OCI-LY7 (cell line): Measurements from ENCODE around the gene CD247. TPM values are rescaled to one million over a fixed set of nuclear protein-coding genes. Genes with fewer than 3 reads are reported as not detected.

Source experiments
- BruUV-seq: library from RNA; stranded (reverse); fragments of 400-500 nt; replicated peaks from 2 replicates; lab custom pipeline; 2021; lab: Mats Ljungman, UMichigan
- CTCF ChIA-PET: fragments of 300-600 bp; sonication (Branson Sonifier 250); formaldehyde crosslinking; loops from one replicate; lab custom pipeline; 2022; ENCODE audit warnings: antibody characterized with exemption; ENCODE audit not compliant: unreplicated experiment; lab: Charles Lee
- POLR2A ChIA-PET: fragments of 300-600 bp; sonication (Branson Sonifier 250); formaldehyde crosslinking; loops from one replicate; lab custom pipeline; 2022; ENCODE audit warnings: antibody characterized with exemption; lab: Charles Lee
- DNase-seq: peaks from one replicate; pipeline ENCODE4 v3.0.0-alpha.2; 2015; ENCODE audit warnings: low spot score
- H2AFZ ChIP-seq: fragments of 200-600 bp; sonication (generic), shearing (Covaris generic); 2 replicates; pipeline ENCODE4 v1.6.1; 2014; ENCODE audit warnings: mild to moderate bottlenecking, antibody characterized with exemption, low read length, moderate library complexity
- H3K27ac ChIP-seq: fragments of 200-600 bp; sonication (generic); 2 replicates; pipeline ENCODE4 v1.5.1; 2014; ENCODE audit warnings: mixed run types, low read depth, mild to moderate bottlenecking, moderate library complexity, low read length, inconsistent platforms; ENCODE audit not compliant: poor library complexity, severe bottlenecking
- H3K36me3 ChIP-seq: fragments of 200-600 bp; sonication (generic); 2 replicates; pipeline ENCODE4 v1.6.1; 2014; ENCODE audit warnings: mild to moderate bottlenecking, antibody characterized with exemption, low read length, moderate library complexity, mixed read lengths; ENCODE audit not compliant: insufficient read depth
- H3K4me1 ChIP-seq: fragments of 200-600 bp; sonication (generic); 2 replicates; pipeline ENCODE4 v1.5.1; 2014; ENCODE audit warnings: mild to moderate bottlenecking, low read length; ENCODE audit not compliant: insufficient read depth, poor library complexity, severe bottlenecking
- H3K4me2 ChIP-seq: fragments of 200-600 bp; sonication (generic); 2 replicates; pipeline ENCODE4 v1.6.1; 2014; ENCODE audit warnings: mild to moderate bottlenecking, low read length
- H3K4me3 ChIP-seq: fragments of 200-600 bp; sonication (generic); 2 replicates; pipeline ENCODE4 v1.5.1; 2014; ENCODE audit warnings: mild to moderate bottlenecking, low read depth, low read length; ENCODE audit not compliant: poor library complexity, severe bottlenecking
- H3K79me2 ChIP-seq: fragments of 200-600 bp; sonication (generic); 2 replicates; pipeline ENCODE4 v1.6.1; 2016; ENCODE audit warnings: low read depth, mild to moderate bottlenecking, low read length, moderate library complexity, mixed read lengths; ENCODE audit not compliant: insufficient read depth
- H3K9me2 ChIP-seq: fragments of 200-600 bp; sonication (generic); 2 replicates; pipeline ENCODE4 v1.6.1; 2016; ENCODE audit warnings: mild to moderate bottlenecking, low read length, mixed read lengths; ENCODE audit not compliant: insufficient read depth
- H3K9me3 ChIP-seq: fragments of 200-600 bp; sonication (generic); 2 replicates; pipeline ENCODE4 v1.6.1; 2014; ENCODE audit warnings: mild to moderate bottlenecking, mixed run types, low read length, mixed read lengths
- H4K20me1 ChIP-seq: fragments of 200-600 bp; sonication (generic); 2 replicates; pipeline ENCODE4 v1.6.1; 2014; ENCODE audit warnings: mild to moderate bottlenecking, antibody characterized with exemption, low read length, moderate library complexity, mixed read lengths; ENCODE audit not compliant: insufficient read depth
- CTCF ChIP-seq: fragments of 200-600 bp; sonication (generic); conservative IDR thresholded peaks from 2 replicates; pipeline ENCODE4 v1.5.1; 2014; ENCODE audit warnings: mild to moderate bottlenecking, antibody characterized with exemption, low read length, moderate library complexity, mixed read lengths
- EZH2phosphoT487 ChIP-seq: fragments of 200-600 bp; sonication (generic); IDR thresholded peaks from 2 replicates; pipeline ENCODE4 v1.6.1; 2018; ENCODE audit warnings: low read depth, borderline replicate concordance, mild to moderate bottlenecking, mixed run types, antibody characterized with exemption, low read length, moderate library complexity, mixed read lengths
- intact Hi-C: fragments of 100-400 bp; cut with micrococcal nuclease; formaldehyde crosslinking; loops from one replicate; pipeline ENCODE4 v1.10.0; 2022; ENCODE audit not compliant: unreplicated experiment
- total RNA-seq, 2 experiments: library from RNA; depleted of rRNA in 1 of 2; stranded (reverse); fragments of >200 nt in 1 of 2; shearing (Covaris generic) in 1 of 2; gene quantifications; 2 replicates each; pipeline ENCODE4 v1.2.3, GENCODE V29; 2014 to 2022

The CD247 gene
- total RNA-seq, 2 experiments from 2014 or later: 1.6 to 2.2 TPM

GRCh38 chr1:167493372-167493771, 25.0 kb downstream of the CD247 start:
- no TSS peak for BruUV-seq
- Histone ChIP-seq H3K79me2 (no peaks in the 10 kb centered on the region), H3K27ac (no peak overlapping the region), H3K4me2 (no peak overlapping the region), H3K4me1 (peaks cover 9% of the 10 kb centered on the region), H3K36me3 (no peaks in the 10 kb centered on the region), H3K9me2 (no peaks in the 10 kb centered on the region), H3K4me3 (no peak overlapping the region), H3K9me3 (no peaks in the 10 kb centered on the region), H2AFZ (no peak overlapping the region), H4K20me1 (no peaks in the 10 kb centered on the region)
- ChIA-PET POLR2A (no interaction called here), CTCF (interaction anchor here (0.6 kb wide), 1 partner anchor 35 kb away, joined by 3 read pairs; no protein-coding TSS in a partner anchor)
- TF ChIP-seq CTCF: no peak
- TF ChIP-seq EZH2phosphoT487: no peak
- DNase-seq: no peak
- intact Hi-C loops: no loop called here

- H4K20me1 ChIP-seq: no peaks in the 10 kb centered on the region
- H3K27ac ChIP-seq: no peak overlapping the region
- ChIA-PET POLR2A (no interaction called here), CTCF (no interaction called here)
- no peak for TF ChIP-seq EZH2phosphoT487
- no peak for TF ChIP-seq CTCF
- no peaks in the 10 kb centered on the region for H3K36me3 ChIP-seq
- H3K4me1 ChIP-seq: peaks cover under 1% of the 10 kb centered on the region
- H3K9me2 ChIP-seq: no peaks in the 10 kb centered on the region
- BruUV-seq: no TSS peak
- no peaks in the 10 kb centered on the region for H3K9me3 ChIP-seq
- no peak overlapping the region for H3K4me3 ChIP-seq
- no peak overlapping the region for H2AFZ ChIP-seq
- no peaks in the 10 kb centered on the region for H3K79me2 ChIP-seq
- H3K4me2 ChIP-seq: no peak overlapping the region
- no peak for DNase-seq
- intact Hi-C loops: no loop called here
Measured at GRCh38 chr1:167492481-167492910, 25.8 kb downstream of the CD247 start.

- Histone ChIP-seq H3K9me2 (no peaks in the 10 kb centered on the region), H3K36me3 (no peaks in the 10 kb centered on the region), H3K27ac (no peak overlapping the region), H3K79me2 (no peaks in the 10 kb centered on the region), H3K4me2 (no peak overlapping the region), H3K4me3 (no peak overlapping the region), H3K9me3 (no peaks in the 10 kb centered on the region), H2AFZ (no peak overlapping the region), H3K4me1 (no peaks in the 10 kb centered on the region), H4K20me1 (no peaks in the 10 kb centered on the region)
- BruUV-seq: no TSS peak
- TF ChIP-seq CTCF (no peak), EZH2phosphoT487 (no peak)
- intact Hi-C loops: no loop called here
- no peak for DNase-seq
- ChIA-PET POLR2A (no interaction called here), CTCF (no interaction called here)
Measured at GRCh38 chr1:167491586-167492461, 26.5 kb downstream of the CD247 start.
